Activated B cell treated with CpG ODN at 0.5 μM for 24 hours (primary cell): Measurements from ENCODE around the gene CDC42BPB. TPM values are rescaled to one million over a fixed set of nuclear protein-coding genes. Genes with fewer than 3 reads are reported as not detected.

Source experiments
- ATAC-seq: fragments of 200-7000 bp; cut with Tn5 transposase; one replicate; pipeline ENCODE4 v1.10.0; 2021; ENCODE audit warnings: low read depth, mild to moderate bottlenecking, moderate library complexity
- CTCF ChIA-PET: fragments of 350-600 bp; sonication (Branson Sonifier 250); formaldehyde crosslinking; loops from one replicate; lab custom pipeline; 2021; ENCODE audit warnings: antibody characterized with exemption; lab: Charles Lee
- POLR2A ChIA-PET: fragments of 350-600 bp; sonication (Branson Sonifier 250); formaldehyde crosslinking; loops from one replicate; lab custom pipeline; 2021; ENCODE audit warnings: antibody characterized with exemption; lab: Charles Lee
- DNase-seq: peaks from one replicate; pipeline ENCODE4 v3.0.0; 2022
- H3K27ac Mint-ChIP-seq: one replicate; pipeline ENCODE4 v1.8.0; 2020; ENCODE audit warnings: mixed read lengths
- H3K27me3 Mint-ChIP-seq: one replicate; pipeline ENCODE4 v1.8.0; 2021; ENCODE audit warnings: mixed read lengths
- H3K36me3 Mint-ChIP-seq: one replicate; pipeline ENCODE4 v1.8.0; 2021; ENCODE audit warnings: low read depth, mixed read lengths
- H3K4me1 Mint-ChIP-seq: one replicate; pipeline ENCODE4 v1.8.0; 2021; ENCODE audit warnings: mixed read lengths
- H3K4me3 Mint-ChIP-seq: one replicate; pipeline ENCODE4 v1.8.0; 2020; ENCODE audit warnings: mild to moderate bottlenecking, mixed read lengths
- H3K9me3 Mint-ChIP-seq: one replicate; pipeline ENCODE4 v1.8.0; 2020; ENCODE audit warnings: mixed read lengths
- CTCF ChIP-seq: fragments of 200-600 bp; IDR thresholded peaks from one replicate; pipeline ENCODE4 v1.8.0; 2022; ENCODE audit warnings: antibody characterized with exemption, mild to moderate bottlenecking
- intact Hi-C: fragments of 100-400 bp; cut with micrococcal nuclease; formaldehyde crosslinking; loops from one replicate; pipeline ENCODE4 v1.15.1; 2024
- total RNA-seq: library from RNA; stranded (reverse); gene quantifications from 2 replicates; pipeline ENCODE4 v1.2.3, GENCODE V29; 2022

CDC42BPB gene
- total RNA-seq, 1 donor from 2014 or later, result 38.5 TPM

- intact Hi-C loops, result no loop called here
- ChIA-PET POLR2A (interaction anchor here (0.6 to 0.8 kb wide), 2 partner anchors 10 to 166 kb away, joined by 3 read pairs; no protein-coding TSS in a partner anchor), CTCF (interaction anchor here (0.8 to 1.9 kb wide), 3 partner anchors 18 to 392 kb away, joined by 3 to 7 read pairs (median 3); no protein-coding TSS in a partner anchor)
- peaks cover 14% of the 10 kb centered on the region for H3K27me3 Mint-ChIP-seq
- H3K27ac Mint-ChIP-seq, result no peak overlapping the region
- H3K4me3 Mint-ChIP-seq, result no peak overlapping the region
- no peak for TF ChIP-seq CTCF
- no peaks in the 10 kb centered on the region for H3K36me3 Mint-ChIP-seq
- H3K4me1 Mint-ChIP-seq, result peaks cover 6% of the 10 kb centered on the region
- DNase-seq (no peak), ATAC-seq (no peak)
- no peaks in the 10 kb centered on the region for H3K9me3 Mint-ChIP-seq
Measured at GRCh38 chr14:103086771-103087342, 29.5 kb upstream of the CDC42BPB start.

- no peaks in the 10 kb centered on the region for H3K36me3 Mint-ChIP-seq
- H3K27me3 Mint-ChIP-seq, result peaks cover 14% of the 10 kb centered on the region
- H3K9me3 Mint-ChIP-seq, result no peaks in the 10 kb centered on the region
- ChIA-PET POLR2A (no interaction called here), CTCF (no interaction called here)
- no peaks in the 10 kb centered on the region for H3K4me1 Mint-ChIP-seq
- intact Hi-C loops, result no loop called here
- no peak for TF ChIP-seq CTCF
- H3K27ac Mint-ChIP-seq, result no peak overlapping the region
- ATAC-seq, result no peak
- DNase-seq, result no peak
- no peak overlapping the region for H3K4me3 Mint-ChIP-seq
Measured at GRCh38 chr14:103085106-103086091, 28.1 kb upstream of the CDC42BPB start.

DNA sequence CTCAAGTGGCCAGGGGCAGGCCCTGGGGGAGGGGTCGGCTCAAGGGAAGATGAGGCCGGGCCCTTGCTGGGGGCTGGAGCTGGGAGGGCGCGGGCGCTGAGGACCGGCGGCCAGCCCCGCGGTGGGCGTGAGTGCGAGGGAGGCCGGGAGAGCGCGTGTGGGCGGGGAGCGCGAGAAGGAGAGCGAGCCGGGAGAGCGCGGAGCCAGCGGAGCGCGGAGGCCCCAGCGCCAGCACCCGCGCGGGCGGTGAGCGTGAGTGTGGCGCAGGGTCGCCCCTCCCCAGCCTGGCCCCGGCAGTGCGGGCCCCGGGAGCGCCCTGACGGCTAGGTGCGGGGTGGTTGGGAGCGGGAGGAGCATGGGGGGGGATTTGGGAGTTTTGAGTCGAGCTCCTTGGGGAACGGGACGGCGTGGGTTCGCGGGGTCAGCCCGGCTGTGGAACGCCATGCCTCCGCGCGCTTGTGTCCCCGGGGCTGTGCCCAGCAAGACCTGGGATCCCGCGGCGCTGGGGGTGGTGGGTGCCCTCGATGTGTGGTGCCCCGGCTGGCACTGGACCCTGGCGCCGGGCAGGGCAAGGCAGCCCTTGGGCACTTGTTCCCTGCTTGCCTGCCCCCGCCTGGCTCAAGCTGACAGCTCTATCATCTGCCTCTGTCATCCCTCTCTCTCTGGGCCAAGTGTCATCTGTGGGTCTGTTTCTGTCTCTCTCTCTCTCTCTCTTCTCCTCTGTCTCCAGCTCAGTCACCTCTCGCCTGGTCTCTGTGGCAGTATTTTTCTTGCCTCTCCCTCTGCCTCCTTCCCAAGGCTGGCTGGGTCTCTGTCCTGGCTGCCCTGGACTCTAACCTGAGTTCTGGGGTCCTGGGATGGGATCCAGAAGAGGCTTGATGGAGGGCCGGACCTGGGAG lies 26.9 kb upstream of the CDC42BPB start, which contains the start of gene LBHD2:
TSS of gene LBHD2 (plus strand) at position 190 of the 899 bp plus-strand sequence. CDS start 1,803 bp downstream, outside the sequence.
- peaks cover 14% of the 10 kb centered on the region for H3K27me3 Mint-ChIP-seq
- H3K36me3 Mint-ChIP-seq, result no peaks in the 10 kb centered on the region
- DNase-seq, result no peak
- no peak for TF ChIP-seq CTCF
- H3K4me3 Mint-ChIP-seq, result no peak within 1 kb of the TSS
- no peaks in the 10 kb centered on the region for H3K9me3 Mint-ChIP-seq
- intact Hi-C loops, result no loop called here
- no peaks in the 10 kb centered on the region for H3K4me1 Mint-ChIP-seq
- POLR2A ChIA-PET, result interaction anchor here (0.7 kb wide), 1 partner anchor 24 kb away, joined by 3 read pairs; no protein-coding TSS in a partner anchor
- ATAC-seq, result no peak
- no peak within 1 kb of the TSS for H3K27ac Mint-ChIP-seq
- CTCF ChIA-PET, result no interaction called here

DNA sequence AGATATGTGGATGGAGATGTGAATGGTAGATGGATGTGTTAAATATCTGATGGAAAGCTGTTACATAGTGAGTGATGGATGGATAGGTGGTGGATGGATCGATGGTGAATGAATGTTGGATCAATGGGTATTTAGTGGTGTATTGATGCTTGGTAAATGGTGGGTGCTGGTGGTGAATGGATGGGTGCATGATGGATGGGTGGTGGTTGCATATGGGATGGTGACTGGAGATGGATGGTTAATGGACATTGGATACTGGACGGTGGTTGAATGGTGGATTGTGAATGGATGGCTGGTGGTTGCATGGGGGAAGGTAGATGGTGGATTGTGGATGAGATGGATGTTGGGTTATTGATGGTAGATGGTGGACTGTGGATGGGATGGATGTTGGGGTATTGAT lies 24.6 kb upstream of the CDC42BPB start:
- ATAC-seq (no peak), DNase-seq (no peak)
- intact Hi-C loops, result no loop called here
- ChIA-PET POLR2A (no interaction called here), CTCF (no interaction called here)
- Mint-ChIP-seq H3K27me3 (peaks cover 14% of the 10 kb centered on the region), H3K36me3 (no peaks in the 10 kb centered on the region), H3K4me3 (no peak overlapping the region), H3K9me3 (no peaks in the 10 kb centered on the region), H3K27ac (no peak overlapping the region), H3K4me1 (no peaks in the 10 kb centered on the region)
- TF ChIP-seq CTCF, result no peak
